Neuronal stem cell (in vitro differentiated cells): ENCODE measurements around the gene TSPAN6.

Experiments used
- DNase-seq: peaks from one replicate; pipeline ENCODE4 v3.0.0-alpha.2; 2013; ENCODE audit warnings: low spot score
- H2AFZ ChIP-seq: one replicate; pipeline ENCODE4 v1.6.1; 2013; ENCODE audit warnings: mild to moderate bottlenecking, low read length, inconsistent platforms
- H2AK5ac ChIP-seq: 2 replicates; pipeline ENCODE4 v1.6.1; 2013; ENCODE audit warnings: low read depth, mild to moderate bottlenecking, inconsistent platforms, low read length, moderate library complexity, mixed read lengths
- H2BK120ac ChIP-seq: 2 replicates; pipeline ENCODE4 v1.6.1; 2013; ENCODE audit warnings: low read depth, mild to moderate bottlenecking, inconsistent platforms, low read length, moderate library complexity, mixed read lengths
- H2BK12ac ChIP-seq: one replicate; pipeline ENCODE4 v1.6.1; 2013; ENCODE audit warnings: low read length, inconsistent platforms
- H2BK15ac ChIP-seq: 2 replicates; pipeline ENCODE4 v1.6.1; 2013; ENCODE audit warnings: mild to moderate bottlenecking, low read length, inconsistent platforms, mixed read lengths
- H2BK5ac ChIP-seq: one replicate; pipeline ENCODE4 v1.6.1; 2013; ENCODE audit warnings: inconsistent platforms, mild to moderate bottlenecking, low read length, moderate library complexity
- H3K14ac ChIP-seq: one replicate; pipeline ENCODE4 v1.6.1; 2013; ENCODE audit warnings: low read length, inconsistent platforms
- H3K18ac ChIP-seq: 2 replicates; pipeline ENCODE4 v1.6.1; 2013; ENCODE audit warnings: low read length, inconsistent platforms
- H3K23ac ChIP-seq: 2 replicates; pipeline ENCODE4 v1.6.1; 2013; ENCODE audit warnings: low read depth, mild to moderate bottlenecking, mixed read lengths, low read length, inconsistent platforms; ENCODE audit not compliant: poor library complexity
- H3K27ac ChIP-seq: replicated peaks from 3 replicates; pipeline ENCODE4 v1.5.1; 2013; ENCODE audit warnings: low read length, inconsistent platforms
- H3K27me3 ChIP-seq, 3 experiments: 2 replicates each; pipeline ENCODE4 v1.6.1; 2013; ENCODE audit warnings: low read length in 3 of 3, mild to moderate bottlenecking in 2 of 3, inconsistent platforms in 1 of 3, low read depth in 1 of 3, mixed read lengths in 1 of 3, moderate library complexity in 1 of 3; ENCODE audit not compliant: control insufficient read depth in 3 of 3, insufficient read depth in 3 of 3
- H3K36me3 ChIP-seq, 2 donors: replicated peaks in 1 of 2; 2 replicates each; pipeline ENCODE4 v1.6.1; 2013; ENCODE audit warnings: low read length in 2 of 2; ENCODE audit not compliant: control insufficient read depth in 2 of 2, insufficient read depth in 2 of 2
- H3K4ac ChIP-seq: 2 replicates; pipeline ENCODE4 v1.6.1; 2013; ENCODE audit warnings: inconsistent platforms, mild to moderate bottlenecking, low read length, moderate library complexity
- H3K4me1 ChIP-seq, 2 donors: 1 replicate in 1 of 2; 2 replicates in 1 of 2; pipeline ENCODE4 v1.6.1; 2013; ENCODE audit warnings: low read length in 2 of 2, low read depth in 1 of 2; ENCODE audit not compliant: control insufficient read depth in 2 of 2, insufficient read depth in 1 of 2
- H3K4me2 ChIP-seq: one replicate; pipeline ENCODE4 v1.6.1; 2013; ENCODE audit warnings: mild to moderate bottlenecking, low read length, inconsistent platforms; ENCODE audit not compliant: insufficient read depth, poor library complexity, severe bottlenecking
- H3K4me3 ChIP-seq, 2 donors: 2 replicates each; pipeline ENCODE4 v1.5.1; 2013; ENCODE audit warnings: low read length in 2 of 2, mild to moderate bottlenecking in 2 of 2, inconsistent platforms in 1 of 2, moderate library complexity in 1 of 2
- H3K79me1 ChIP-seq: one replicate; pipeline ENCODE4 v1.6.1; 2013; ENCODE audit warnings: low read depth, mild to moderate bottlenecking, inconsistent platforms, low read length, moderate library complexity
- H3K9ac ChIP-seq: one replicate; pipeline ENCODE4 v1.6.1; 2013; ENCODE audit warnings: mild to moderate bottlenecking, low read depth, low read length, inconsistent platforms; ENCODE audit not compliant: poor library complexity
- H3K9me3 ChIP-seq, 2 donors: replicated peaks in 1 of 2; 2 replicates each; pipeline versions ENCODE3 to v1.6.1; 2013; ENCODE audit warnings: low read length in 2 of 2, mild to moderate bottlenecking in 2 of 2, inconsistent platforms in 1 of 2, low read depth in 1 of 2, mixed read lengths in 1 of 2, moderate library complexity in 1 of 2; ENCODE audit not compliant: control insufficient read depth in 2 of 2, insufficient read depth in 1 of 2
- H4K8ac ChIP-seq: one replicate; pipeline ENCODE4 v1.6.1; 2013; ENCODE audit warnings: low read depth, mild to moderate bottlenecking, inconsistent platforms, low read length, moderate library complexity
- H4K91ac ChIP-seq: one replicate; pipeline ENCODE4 v1.6.1; 2013; ENCODE audit warnings: low read length, low read depth, mild to moderate bottlenecking, inconsistent platforms; ENCODE audit not compliant: poor library complexity
- WGBS, 2 donors: extraction: QIAGEN DNeasy Blood & Tissue Kit; methylation state at CpG; one replicate each; pipeline ENCODE4 v1.1.7; 2013; ENCODE audit warnings: missing lambda C conversion rate in 2 of 2, mixed read lengths in 1 of 2; ENCODE audit not compliant: insufficient read length in 2 of 2, insufficient replicate concordance in 1 of 2; ENCODE audit errors: extremely low coverage in 2 of 2; 5-methylcytosine and 5-hydroxymethylcytosine counted together

TSPAN6 gene

GRCh38 chrX:100625985-100626491, 10.6 kb downstream of the TSPAN6 start:
- no peak overlapping the region for H4K8ac ChIP-seq
- WGBS, 2 donors, result no CpG with 5 or more reads among the region's 5 CpGs
- no peak overlapping the region for H2BK12ac ChIP-seq
- peaks cover 2 to 33% of the 10 kb centered on the region in 2 donors for H3K36me3 ChIP-seq
- H4K91ac ChIP-seq, result no peak overlapping the region
- H3K4me1 ChIP-seq, result no peaks in the 10 kb centered on the region
- no peak overlapping the region for H2AK5ac ChIP-seq
- DNase-seq, result no peak
- no peak overlapping the region for H3K4me2 ChIP-seq
- H3K4ac ChIP-seq, result no peak overlapping the region
- no peaks in the 10 kb centered on the region for H3K79me1 ChIP-seq
- no peak overlapping the region for H2BK15ac ChIP-seq
- H2BK120ac ChIP-seq, result no peak overlapping the region
- no peak overlapping the region for H3K14ac ChIP-seq
- H3K23ac ChIP-seq, result no peak overlapping the region
- no peak overlapping the region for H2BK5ac ChIP-seq
- no peak overlapping the region for H2AFZ ChIP-seq
- no peak overlapping the region for H3K27ac ChIP-seq
- H3K4me3 ChIP-seq, result no peak overlapping the region
- no peak overlapping the region for H3K9ac ChIP-seq
- no peak overlapping the region for H3K18ac ChIP-seq
- no peaks in the 10 kb centered on the region for H3K27me3 ChIP-seq
- H3K9me3 ChIP-seq, result no peaks in the 10 kb centered on the region

- H3K23ac ChIP-seq, result no peak overlapping the region
- no peak overlapping the region for H3K9ac ChIP-seq
These were observed 13.6 kb downstream of the TSPAN6 start for GRCh38 chrX:100623001-100623400.

DNA sequence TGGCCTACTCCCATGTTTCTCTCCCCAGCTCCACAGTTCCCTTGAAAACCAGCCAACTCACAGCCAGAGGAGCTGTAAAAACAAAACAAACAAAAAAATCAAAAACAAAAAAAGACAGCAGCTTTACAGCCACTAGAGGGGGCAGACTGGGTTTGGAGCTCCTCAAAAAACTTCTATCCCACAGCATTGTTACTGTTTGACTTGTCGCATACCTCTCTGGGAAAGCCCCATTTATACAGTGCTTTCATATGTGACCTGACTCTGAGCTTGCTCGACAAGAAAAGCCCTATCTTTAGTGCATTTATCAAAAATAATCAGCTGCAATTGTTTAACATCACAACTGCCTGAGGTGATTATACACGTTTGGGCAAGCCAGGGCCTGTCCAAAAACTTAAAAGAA, 21.6 kb downstream of the TSPAN6 start:
- Histone ChIP-seq H3K4ac (no peak overlapping the region), H3K9ac (no peak overlapping the region)

More at GRCh38 chrX:100623001-100623400, 13.6 kb downstream of the TSPAN6 start:
- H3K36me3 ChIP-seq, result peaks cover 0 to 7% of the 10 kb centered on the region in 2 donors
- no peak overlapping the region for H3K27ac ChIP-seq
- no peak overlapping the region for H2BK15ac ChIP-seq
- no CpG with 5 or more reads among the region's 4 CpGs for WGBS, 2 donors
- no peak overlapping the region for H3K4ac ChIP-seq
- H2AFZ ChIP-seq, result no peak overlapping the region
- no peak overlapping the region for H2BK12ac ChIP-seq
- no peak overlapping the region for H2BK120ac ChIP-seq
- no peak overlapping the region for H4K91ac ChIP-seq
- H3K79me1 ChIP-seq, result no peaks in the 10 kb centered on the region
- H3K14ac ChIP-seq, result no peak overlapping the region
- H3K27me3 ChIP-seq, result no peaks in the 10 kb centered on the region
- no peaks in the 10 kb centered on the region for H3K4me1 ChIP-seq
- H2AK5ac ChIP-seq, result no peak overlapping the region
- no peak overlapping the region for H3K4me2 ChIP-seq
- no peaks in the 10 kb centered on the region for H3K9me3 ChIP-seq
- H4K8ac ChIP-seq, result no peak overlapping the region
- no peak for DNase-seq
- H2BK5ac ChIP-seq, result no peak overlapping the region
- H3K18ac ChIP-seq, result no peak overlapping the region
- no peak overlapping the region for H3K4me3 ChIP-seq

DNA sequence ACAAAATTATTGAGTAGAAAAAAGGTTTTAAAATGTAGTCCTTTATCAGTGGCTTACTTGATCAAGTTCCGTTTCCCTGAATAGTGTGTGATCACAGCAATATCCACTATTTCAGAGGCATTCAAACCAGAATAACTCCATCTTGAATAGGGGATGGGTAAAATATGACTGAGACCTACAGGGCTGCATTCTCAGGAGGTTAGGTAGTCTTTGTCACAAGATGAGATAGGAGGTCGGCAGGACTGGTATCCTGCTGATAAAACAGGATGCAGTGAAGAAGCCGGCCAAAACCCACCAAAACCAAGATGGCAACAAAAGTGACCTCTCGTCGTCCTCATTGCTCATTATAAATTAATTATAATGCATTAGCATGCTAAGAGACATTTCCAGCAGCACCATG, 24.7 kb downstream of the TSPAN6 start:
- H4K8ac ChIP-seq, result no peak overlapping the region
- no CpG with 5 or more reads among the region's 5 CpGs for WGBS, 2 donors

More for the DNA sequence above, 21.6 kb downstream of the TSPAN6 start:
- Histone ChIP-seq H3K18ac (no peak overlapping the region), H3K9me3 (no peaks in the 10 kb centered on the region), H3K4me2 (no peak overlapping the region), H3K4me3 (no peak overlapping the region), H4K91ac (no peak overlapping the region), H2BK5ac (no peak overlapping the region), H3K79me1 (no peaks in the 10 kb centered on the region), H3K27me3 (no peaks in the 10 kb centered on the region), H3K27ac (no peak overlapping the region), H3K4me1 (no peaks in the 10 kb centered on the region), H3K36me3 (no peaks in the 10 kb centered on the region), H3K23ac (no peak overlapping the region), H2BK12ac (no peak overlapping the region), H2BK120ac (no peak overlapping the region), H2AK5ac (no peak overlapping the region), H3K14ac (no peak overlapping the region), H2BK15ac (no peak overlapping the region), H2AFZ (peak overlapping the region; percentile 21), H4K8ac (no peak overlapping the region)
- no CpG with 5 or more reads among the region's 3 CpGs for WGBS, 2 donors
- DNase-seq, result no peak

More for the DNA sequence above, 24.7 kb downstream of the TSPAN6 start:
- Histone ChIP-seq H3K9ac (no peak overlapping the region), H3K4me1 (no peaks in the 10 kb centered on the region), H3K14ac (no peak overlapping the region), H3K18ac (no peak overlapping the region), H3K27me3 (no peaks in the 10 kb centered on the region), H4K91ac (no peak overlapping the region), H3K4ac (no peak overlapping the region), H2BK120ac (no peak overlapping the region), H3K36me3 (no peaks in the 10 kb centered on the region), H2BK5ac (no peak overlapping the region), H2BK15ac (no peak overlapping the region), H2AK5ac (no peak overlapping the region), H3K23ac (no peak overlapping the region), H3K4me3 (no peak overlapping the region), H3K79me1 (no peaks in the 10 kb centered on the region), H2AFZ (no peak overlapping the region), H3K9me3 (no peaks in the 10 kb centered on the region), H2BK12ac (no peak overlapping the region), H3K4me2 (no peak overlapping the region), H3K27ac (no peak overlapping the region)
- no peak for DNase-seq
